GDM1 (cell line): Measurements from ENCODE around the gene CCNT2.
"Not testable (repeated sequence)": the region's sequence is repeated elsewhere in the genome, so short reads cannot be mapped to it uniquely, and the experiment has no call there.

Source experiments
- DNase-seq: peaks from one replicate; lab custom pipeline; 2025; lab: John Stamatoyannopoulos, UW

CCNT2 gene

DNA sequence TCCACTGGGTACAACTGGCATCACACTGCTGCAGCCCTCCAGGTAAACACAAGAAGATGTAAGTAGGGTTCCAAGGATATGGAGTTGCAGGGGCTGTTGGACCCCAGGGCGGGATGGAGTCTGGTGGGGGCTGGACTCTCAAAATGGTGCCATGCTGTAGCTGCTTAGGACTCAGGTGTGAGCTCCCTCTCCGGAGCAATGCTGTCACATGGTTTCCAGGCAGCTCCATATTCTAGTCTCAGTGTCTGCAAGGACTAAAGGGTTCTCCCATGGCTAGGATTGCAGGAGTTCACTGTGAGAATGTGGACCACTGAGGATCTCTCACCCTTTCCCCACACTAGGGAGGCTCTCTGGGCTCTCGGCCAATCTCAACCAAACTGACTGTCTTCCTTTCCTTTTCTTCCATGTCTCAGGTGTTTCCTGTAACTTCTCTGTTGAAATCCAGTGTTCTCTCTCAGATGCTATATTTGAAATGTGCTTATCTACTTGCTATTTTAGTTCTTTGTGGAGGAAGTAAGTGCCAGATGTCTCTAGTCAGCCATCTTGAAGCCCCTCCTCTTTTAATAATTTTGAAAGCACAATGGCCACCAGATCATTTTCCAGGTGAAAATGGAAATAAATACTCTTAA, 57.6 kb downstream of the CCNT2 start:
- no peak for DNase-seq

DNA sequence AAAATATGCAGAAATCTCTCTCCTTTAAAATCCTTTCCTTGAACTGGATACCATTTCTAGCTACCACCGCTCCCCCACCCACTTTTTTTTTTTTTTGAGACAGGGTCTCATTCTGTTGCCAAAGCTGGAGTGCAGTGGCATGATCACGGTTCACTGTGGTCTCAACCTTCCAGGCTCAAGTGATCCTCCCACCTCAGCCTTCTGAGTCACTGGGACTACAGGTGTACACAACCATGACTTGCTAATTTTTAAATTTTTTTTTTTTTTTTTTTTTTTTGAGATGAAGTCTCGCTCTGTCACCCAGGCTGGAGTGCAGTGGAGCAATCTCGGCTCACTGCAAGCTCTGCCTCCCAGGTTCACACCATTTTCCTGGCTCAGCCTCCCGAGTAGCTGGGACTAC, 58.5 kb downstream of the CCNT2 start:
- not testable (repeated sequence) for DNase-seq

DNA sequence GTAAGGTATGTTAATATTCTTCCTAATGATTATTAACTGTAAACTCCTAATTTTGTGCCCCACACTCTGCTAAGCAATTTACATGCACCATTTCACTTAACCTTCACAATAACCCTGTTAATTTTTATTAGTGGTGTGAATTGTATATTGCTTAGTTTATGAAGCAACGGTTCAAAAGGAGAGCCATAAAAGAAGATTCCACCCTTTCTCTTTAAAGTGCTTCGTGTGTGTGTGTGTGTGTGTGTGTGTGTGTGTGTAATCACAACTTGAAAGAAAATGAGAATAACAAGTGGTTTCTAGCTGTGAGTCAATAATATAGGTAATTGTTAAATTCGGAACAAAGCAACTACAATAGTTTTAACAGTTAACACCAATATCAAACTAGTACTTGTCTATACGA, 60.6 kb downstream of the CCNT2 start:
- no peak for DNase-seq

DNA sequence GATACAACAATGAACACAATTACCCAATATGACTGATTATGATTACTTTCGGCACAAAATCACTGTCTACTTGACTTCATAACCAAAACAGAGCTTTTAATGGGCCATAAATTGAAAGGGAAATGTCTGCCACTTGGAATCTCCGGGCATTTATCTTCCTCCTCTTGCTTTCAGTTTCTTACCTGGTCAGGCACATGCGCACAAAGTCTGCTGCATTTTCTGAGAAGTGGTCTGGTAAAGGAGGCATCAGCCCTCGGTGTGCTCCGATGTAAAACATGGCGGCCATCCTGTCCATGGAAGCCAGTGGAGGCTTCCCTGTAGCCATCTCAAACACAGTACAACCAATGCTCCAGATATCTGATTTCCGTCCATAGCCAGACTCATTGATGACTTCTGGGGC, 62.0 kb downstream of the CCNT2 start:
- no peak for DNase-seq

DNA sequence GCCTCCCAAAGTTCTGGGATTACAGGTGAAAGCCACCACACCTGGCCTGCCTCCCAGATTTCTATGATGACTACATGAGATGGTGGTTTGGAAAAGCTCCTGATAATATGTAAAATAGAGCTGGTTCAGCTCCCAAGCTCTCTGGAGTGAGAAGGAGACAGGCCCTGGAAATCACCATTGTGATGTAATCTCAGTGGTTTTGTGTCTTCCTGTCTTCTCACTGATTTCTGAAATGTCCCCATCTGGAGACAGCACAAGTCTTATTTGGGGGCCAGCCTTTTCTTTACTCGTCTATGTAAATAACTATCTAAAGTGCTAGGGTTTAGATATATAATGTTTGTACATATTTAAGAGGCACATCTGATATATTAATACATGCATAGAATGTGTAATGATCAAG, 64.0 kb downstream of the CCNT2 start:
- no peak for DNase-seq

DNA sequence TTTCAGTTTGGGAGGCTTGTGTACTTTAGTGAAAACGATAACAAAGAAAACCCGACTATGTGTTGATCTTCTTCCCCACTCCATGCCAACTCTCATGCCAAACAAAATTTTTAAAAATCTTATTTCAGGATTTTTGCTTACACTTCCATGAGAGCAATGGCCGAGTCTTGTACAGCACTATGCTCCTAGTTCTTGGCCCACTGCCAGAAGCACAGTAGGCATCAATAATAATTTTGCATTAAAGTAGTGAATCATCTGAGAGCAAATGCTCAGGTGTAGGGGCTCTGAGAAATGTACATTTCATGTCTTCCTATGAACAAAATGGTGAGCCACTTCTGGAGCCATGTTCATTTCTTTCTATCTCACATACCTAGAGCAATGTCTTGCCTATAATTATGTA, 66.4 kb downstream of the CCNT2 start:
- DNase-seq: no peak

DNA sequence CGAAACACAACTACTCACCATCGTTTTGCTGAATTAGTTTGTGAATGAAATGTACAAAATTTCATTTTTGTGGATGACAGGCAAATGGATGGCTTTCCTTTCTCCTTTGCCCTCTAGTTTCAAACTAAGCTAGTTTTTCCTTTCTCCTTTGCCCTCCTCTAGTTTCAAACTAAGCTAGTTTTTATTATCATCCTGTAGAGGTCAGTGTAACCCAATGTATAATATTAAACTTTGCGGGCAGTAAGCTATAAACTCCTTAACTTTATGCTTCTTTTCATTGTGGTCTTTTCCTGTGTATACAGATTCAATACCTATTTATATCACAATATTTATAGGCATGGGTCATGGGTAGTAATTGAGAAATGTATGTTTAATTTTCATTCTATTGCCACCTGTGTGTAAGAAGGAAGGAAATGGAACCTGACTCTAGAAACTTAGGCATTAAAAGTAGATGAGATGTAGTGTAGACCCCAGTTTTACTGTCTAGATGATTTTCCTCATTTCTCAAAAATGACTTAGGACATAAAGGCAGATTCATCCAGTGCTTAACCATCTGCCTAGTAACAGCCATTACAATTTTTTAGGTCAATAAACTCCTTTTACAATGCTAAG, 70.5 kb downstream of the CCNT2 start:
- no peak for DNase-seq

DNA sequence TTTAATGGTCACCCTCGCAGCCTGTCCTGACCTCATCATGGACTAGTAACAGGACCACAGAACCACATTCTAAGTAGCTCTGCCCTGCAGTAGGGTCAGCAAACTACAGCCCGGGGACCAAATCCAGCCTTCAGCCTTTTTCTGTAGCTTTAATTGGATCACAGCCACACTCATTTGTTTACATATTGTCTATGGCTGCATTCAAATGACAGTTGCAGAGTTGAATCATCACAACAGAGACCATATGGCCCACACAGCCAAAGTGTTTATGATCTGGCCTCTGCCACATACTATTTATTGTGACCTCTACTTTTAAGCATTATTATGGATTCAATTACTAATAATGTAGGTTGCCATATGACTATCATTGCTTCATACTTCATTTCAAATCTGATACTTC, 80.9 kb downstream of the CCNT2 start:
- no peak for DNase-seq

DNA sequence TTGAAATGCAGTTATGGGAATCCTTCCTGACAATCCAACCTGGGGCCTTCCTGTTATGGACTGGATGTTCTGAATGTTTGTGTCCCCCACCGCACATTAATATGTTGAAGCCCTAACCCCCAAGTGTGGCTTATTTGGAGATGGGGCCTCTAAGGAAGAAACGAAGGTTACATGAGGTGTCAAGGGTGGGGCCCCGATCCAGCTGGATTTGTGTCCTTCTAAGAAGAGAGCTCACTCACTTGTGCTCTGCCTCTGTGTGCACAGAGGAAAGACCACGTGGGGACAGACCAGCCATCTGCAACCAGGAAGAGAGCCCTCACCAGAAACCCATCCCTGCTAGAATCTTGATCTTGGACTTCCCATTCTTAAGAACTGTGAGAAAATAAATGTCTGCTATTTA, 84.2 kb downstream of the CCNT2 start:
- DNase-seq: no peak

DNA sequence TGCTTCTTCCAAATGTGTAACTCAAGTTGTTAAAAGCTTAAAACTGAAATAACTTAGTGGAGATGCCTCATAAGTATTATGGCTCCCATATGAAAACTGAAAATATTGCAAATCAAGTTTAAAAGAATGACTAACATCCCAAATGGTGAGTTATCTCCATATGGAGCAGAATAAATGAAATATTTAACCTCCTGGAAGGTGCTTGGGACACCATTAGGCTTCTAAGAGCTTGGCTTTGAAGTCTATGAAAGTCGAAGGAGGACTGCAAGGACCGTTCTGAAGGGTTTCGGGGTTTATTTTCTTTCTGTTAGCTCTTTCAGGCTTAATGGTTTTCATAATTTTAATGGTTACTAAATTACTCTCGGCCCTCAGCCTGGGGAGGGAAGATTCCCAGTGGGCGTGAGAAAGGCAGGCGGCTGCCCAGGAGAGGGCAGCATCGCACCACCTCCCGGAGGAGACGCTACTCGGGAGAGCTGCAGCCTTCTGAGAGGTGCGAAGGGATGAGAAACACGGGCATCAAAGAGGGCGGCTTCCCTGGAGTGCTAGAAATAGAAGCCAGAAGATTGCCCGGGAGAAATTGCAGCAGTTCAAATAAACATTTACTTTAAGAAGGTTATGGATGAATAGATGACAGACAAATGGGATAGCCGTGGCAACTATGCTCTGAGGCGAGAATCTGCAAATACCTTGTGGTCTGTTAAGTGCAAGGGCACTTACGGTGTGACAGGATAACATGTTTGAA, 85.6 kb downstream of the CCNT2 start:
- DNase-seq: peak; percentile 39

DNA sequence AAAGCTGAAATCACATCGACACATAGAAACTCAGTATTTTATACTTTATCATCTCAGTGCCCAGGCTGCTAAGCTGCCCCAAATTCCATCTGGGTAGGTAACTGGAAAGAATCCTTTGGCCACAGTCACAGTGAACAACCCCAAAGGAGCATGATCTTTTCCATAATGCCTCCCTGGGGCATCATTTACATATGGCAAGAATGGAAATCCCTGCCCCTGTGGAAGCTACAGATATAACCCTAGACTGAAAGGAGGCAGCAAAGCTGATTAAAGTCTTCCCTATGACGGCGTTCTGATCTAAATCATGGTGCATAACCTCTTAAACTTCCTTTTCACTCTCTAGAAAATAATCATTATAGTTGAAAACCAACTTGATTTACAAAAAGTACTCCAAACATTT, 87.1 kb downstream of the CCNT2 start:
- no peak for DNase-seq
